ENCODE data around the gene CREB5.

CREB5 gene

DNA sequence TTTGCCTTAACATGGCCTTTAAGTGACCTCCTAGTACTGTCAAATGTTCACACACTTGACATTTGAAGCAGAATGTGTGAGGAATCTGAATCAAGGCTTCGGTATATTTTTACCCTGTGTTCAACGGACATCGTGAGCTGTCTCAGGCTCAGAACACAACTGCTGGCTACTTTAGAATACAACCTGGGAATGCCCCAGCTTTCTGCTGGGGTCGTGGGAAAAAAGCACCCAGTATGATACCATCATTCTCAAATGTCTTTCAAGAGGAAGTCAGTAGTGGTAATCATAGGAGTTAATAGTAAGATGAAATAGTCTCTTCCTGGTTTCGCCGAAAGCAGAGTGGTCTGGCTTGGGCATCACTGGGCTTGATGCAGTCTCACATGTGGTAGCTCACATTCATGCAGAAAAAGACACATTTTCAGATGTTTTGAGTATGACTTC is 67.2 kb downstream of the CREB5 start:
- no peak for DNase-seq (ENCODE audit: low spot score)

- DNase-seq (ENCODE audit: low spot score): no peak
Measured at GRCh38 chr7:28480595-28480994, 68.3 kb downstream of the CREB5 start.

DNA sequence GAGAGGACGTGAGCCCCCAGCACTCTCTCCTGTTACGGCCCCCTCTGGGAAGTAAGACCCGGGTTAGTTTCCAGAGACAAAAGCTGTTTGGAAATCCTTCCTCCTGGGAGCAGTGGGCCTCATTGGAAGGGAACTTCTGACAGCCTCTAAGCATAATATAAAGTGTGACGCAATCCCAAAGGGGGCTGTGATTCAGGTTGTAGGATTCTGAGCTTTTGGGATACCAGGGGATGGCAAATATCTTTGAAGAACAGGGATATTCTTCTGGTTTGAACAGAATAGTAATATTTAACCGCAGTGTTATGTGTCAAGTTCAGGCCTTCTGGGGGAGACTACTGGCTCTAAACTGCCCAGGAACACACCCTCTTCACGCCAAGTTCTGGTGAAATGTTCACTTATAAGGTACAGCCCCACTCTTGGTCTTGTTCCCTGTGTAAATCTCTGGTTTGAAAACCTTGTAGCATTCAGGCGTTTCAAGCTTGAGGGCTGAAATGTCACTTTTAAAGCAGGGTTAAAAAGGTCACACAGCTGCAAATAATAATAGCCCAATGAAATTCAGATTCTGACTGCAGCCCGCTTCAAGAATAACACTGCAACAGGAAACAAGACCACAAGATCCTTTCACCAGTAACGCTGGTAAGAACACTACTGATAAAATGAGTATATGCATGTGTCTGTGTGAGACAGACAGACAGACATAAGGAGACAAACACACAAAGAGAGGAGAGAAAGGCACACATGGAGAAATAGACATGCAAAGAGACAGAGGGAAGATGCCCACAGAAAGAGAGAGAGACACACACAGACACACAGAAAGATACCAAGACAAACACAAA is 69.0 kb downstream of the CREB5 start:
- DNase-seq (ENCODE audit: low spot score): no peak

- no peak for DNase-seq (ENCODE audit: low spot score)
Measured at GRCh38 chr7:28483112-28483511, 70.8 kb downstream of the CREB5 start.

DNA sequence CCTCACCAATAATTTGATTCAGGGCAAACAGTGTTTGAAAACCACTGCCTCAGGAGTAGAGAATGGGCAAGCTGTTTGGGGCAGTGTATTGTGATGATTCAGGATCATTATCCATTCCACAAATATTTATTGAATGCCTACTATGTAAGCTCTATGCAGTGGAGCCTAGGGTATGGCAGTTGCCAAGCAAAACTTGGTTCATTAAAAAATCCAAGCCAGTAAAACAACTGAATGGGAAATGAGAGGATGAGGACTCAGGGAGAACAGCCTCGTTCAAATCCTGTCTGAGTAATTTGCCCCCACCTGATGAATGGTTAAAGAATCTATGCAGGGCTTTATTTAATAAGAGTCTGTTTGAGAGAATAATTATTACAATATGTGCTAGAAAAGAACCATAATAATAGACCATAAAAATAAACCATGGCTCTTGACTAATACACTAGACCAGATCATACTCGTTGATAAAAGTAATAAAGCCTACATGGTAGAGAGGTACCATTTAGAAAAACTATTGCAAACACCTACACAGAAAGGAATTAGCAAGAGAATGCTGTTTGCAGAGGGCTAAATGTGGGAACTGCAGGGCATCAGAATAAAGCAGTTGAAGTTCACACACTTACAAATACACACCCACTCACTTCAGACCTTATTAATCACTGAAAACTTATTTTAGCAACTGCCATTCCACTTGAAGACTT is 71.7 kb downstream of the CREB5 start:
- DNase-seq (ENCODE audit: low spot score): no peak

DNA sequence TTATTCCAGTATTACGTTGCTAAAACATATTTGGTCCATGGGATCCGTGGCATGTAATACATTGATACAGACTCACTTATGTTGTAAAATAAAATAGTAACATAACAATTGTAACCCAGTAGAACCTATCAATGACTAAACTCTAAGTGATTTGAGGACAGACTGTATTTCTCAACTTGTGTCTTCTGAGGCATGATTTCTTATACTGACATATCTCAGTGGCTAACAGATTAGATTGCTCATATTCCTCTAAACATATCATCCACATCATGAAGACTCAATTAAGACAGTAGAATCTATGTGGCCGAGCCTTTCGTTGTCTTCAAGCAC is 72.3 kb downstream of the CREB5 start:
- DNase-seq (ENCODE audit: low spot score): no peak

- DNase-seq (ENCODE audit: low spot score): no peak
Measured at GRCh38 chr7:28487487-28487886, 75.2 kb downstream of the CREB5 start.

GRCh38 chr7:28488061-28488791 is 75.9 kb downstream of the CREB5 start:
- no peak for DNase-seq (ENCODE audit: low spot score)

DNA sequence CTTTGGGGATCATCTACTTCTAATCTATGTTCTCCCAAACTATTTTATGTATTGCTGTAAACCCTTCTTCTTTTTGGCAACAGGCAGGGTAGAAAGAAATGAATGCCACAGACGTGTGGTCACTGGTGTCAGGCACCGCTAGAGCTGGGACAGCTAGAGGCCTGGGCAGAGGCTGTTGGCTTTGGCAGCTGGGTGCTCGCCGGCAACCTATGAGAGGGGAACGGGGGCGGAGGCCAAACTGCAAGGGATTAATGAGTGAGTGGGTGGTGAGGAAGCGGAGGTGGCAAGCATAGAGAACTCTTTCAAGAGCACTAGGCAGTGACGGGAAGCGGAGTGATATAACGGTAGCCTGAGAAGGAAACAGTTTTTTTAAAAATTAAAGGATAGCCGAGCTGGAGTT is 78.5 kb downstream of the CREB5 start:
- no peak for DNase-seq (ENCODE audit: low spot score)

DNA sequence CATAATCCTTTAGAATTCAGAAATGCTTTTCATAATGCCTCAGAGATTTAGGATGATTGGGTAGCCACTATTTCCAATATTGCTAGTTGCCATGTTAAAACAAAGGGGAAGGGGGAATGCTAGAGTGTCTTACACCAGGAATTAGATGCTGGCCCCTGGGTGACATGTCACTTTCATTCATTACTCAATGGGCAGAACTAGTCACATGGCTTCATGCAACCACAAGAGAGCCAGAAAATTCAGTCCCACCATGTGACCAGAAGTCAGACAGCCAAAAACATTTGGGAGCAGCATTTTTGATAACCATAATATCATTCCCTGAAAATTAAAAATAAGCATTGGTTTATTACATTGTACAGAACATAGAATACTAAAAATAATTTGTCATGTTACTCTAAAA is 81.2 kb downstream of the CREB5 start:
- DNase-seq (ENCODE audit: low spot score): no peak

- no peak for DNase-seq (ENCODE audit: low spot score)
Measured at GRCh38 chr7:28497009-28497408, 84.7 kb downstream of the CREB5 start.

GRCh38 chr7:28498636-28499035 is 86.3 kb downstream of the CREB5 start:
- no peak for DNase-seq (ENCODE audit: low spot score)

- DNase-seq (ENCODE audit: low spot score): no peak
Measured at GRCh38 chr7:28500138-28500537, 87.8 kb downstream of the CREB5 start.

- DNase-seq (ENCODE audit: low spot score): no peak
Measured at GRCh38 chr7:28502408-28502807, 90.1 kb downstream of the CREB5 start.

DNA sequence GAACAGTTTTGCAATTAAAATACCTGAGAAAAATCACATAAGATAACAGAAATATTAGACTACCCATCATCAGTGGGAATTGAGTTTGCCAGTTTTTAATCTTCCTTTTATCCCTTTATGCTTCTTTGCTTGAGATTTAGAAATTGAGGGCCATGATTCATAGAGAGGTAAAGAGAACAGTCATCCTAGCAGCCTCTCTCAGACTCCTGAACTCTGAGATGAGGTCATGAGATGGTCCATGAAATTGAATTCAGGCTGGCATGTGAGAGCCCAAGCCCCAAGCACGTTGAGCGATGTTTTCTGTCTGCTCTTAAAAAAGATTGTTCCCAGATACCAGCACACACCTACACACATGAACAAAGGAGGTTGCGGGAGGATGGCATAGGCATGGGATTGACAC is 91.1 kb downstream of the CREB5 start:
- DNase-seq (ENCODE audit: low spot score): no peak

DNA sequence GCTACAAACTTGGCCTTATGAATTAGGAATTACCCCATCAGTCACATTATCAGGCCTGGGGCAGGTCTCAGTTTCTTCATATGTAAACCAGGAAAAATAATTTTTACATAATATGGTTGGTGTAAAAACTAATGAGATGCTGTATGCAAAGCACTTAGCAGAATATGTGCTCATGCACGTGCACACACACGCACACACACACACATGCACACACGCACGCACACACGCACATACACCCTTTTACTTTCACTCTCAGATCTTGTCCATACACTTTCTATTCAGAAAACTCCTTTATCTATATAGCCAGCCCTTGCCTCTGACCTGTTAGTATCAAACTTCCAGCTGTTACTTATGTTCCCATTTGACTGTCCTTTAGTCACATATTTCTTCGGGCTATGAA is 92.7 kb downstream of the CREB5 start:
- DNase-seq (ENCODE audit: low spot score): no peak

DNA sequence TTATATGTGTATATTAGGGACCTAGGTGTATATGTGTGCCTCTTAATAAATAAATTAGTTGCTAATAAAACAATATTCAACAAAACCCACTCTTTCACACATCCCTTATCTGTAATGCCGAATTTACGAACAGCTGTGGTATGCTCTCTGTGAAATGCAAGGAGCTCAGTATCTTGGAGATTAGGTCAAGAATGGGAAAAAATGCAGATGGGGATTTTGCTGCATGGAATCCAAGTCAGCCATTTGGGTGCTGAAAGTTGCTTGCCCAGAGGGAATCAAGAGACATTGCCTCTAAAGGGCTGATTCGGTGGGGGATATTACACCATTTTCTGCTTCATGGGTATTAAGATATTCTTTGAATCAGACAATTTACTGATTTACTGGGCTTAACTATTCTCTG is 93.5 kb downstream of the CREB5 start:
- DNase-seq (ENCODE audit: low spot score): no peak

- no peak for DNase-seq (ENCODE audit: low spot score)
Measured at GRCh38 chr7:28507525-28508282, 95.4 kb downstream of the CREB5 start.

GRCh38 chr7:28509251-28510025 is 97.1 kb downstream of the CREB5 start:
- DNase-seq (ENCODE audit: low spot score): no peak

DNA sequence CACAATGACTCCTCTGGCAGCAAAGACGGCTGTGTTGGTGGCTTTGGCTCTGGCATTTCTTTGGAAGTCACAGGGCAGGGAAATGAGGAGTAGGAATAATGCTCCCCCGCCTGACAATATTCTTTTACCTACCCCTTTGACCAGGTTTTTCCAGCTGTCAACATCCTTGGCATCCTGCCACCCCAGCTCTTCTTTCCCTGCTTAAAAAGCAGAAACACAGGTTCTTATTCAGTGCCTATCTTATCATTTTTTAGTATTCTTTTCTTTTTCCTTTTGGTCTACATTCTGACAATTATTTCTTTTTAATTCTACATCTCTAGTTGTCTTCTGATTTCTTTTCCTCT is 97.7 kb downstream of the CREB5 start:
- DNase-seq (ENCODE audit: low spot score): no peak

DNA sequence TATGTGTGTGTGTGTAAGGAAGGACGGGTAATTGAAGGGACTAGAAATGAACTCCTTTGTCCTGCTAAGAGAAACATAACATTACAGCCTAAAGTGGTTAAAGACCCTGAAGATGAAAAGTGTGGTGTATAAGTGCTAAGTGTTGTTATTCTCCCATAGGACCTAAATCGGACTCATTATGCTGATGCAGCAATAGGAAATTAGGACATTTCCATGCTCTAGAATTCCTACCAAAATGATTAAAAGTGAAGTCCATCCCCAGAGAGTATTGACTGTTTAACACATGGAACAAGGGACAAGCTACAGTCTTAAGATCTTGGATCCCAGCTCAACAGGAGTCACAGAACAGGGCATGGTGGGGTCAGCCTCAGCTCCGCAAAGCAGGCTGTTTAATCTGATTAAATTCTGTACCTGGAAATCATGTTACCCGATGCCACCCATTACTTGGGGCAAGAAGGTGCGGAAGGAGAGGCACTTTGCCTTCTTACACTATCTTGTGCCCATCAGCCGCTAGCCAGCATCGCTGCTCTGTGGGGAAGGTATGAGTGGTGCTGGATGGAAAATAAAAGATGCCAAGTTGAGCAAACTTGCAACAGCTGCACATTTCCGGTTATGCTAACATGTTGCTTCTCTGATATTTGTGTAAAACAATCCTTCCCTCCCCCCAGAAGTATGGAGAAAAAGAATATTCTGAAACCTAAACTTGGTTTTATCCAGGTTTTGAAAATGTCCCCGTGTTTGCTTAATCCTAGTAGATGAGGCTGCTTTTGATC is 100.5 kb downstream of the CREB5 start:
- no peak for DNase-seq (ENCODE audit: low spot score)

Data from hematopoietic multipotent progenitor cell treated with erythropoietin and hydrocortisone succinate and interleukin-3 and kit ligand, for 17 days (in vitro differentiated cells).